Ascending aorta (tissue), 2 donors: Measurements from ENCODE around the gene FYB2. TPM values are rescaled to one million over a fixed set of nuclear protein-coding genes. Genes with fewer than 3 reads are reported as not detected.

ENCODE experiments used
- DNase-seq, 2 donors: peaks; one replicate each; pipeline ENCODE4 v3.0.0-alpha.2; 2019; ENCODE audit warnings: low spot score in 2 of 2
- H3K27ac ChIP-seq, 2 donors: fragments of 200-600 bp; sonication (generic); one replicate each; pipeline ENCODE4 v1.5.1; 2016 to 2017; ENCODE audit warnings: mild to moderate bottlenecking in 1 of 2
- H3K27me3 ChIP-seq: fragments of 200-600 bp; sonication (generic); one replicate; pipeline ENCODE4 v1.5.1; 2017
- H3K36me3 ChIP-seq, 2 donors: fragments of 200-600 bp; sonication (generic); one replicate each; pipeline ENCODE4 v1.5.1; 2016
- H3K4me1 ChIP-seq, 2 donors: fragments of 200-600 bp; sonication (generic); one replicate each; pipeline ENCODE4 v1.5.1; 2016 to 2017; ENCODE audit warnings: mild to moderate bottlenecking in 1 of 2
- H3K4me3 ChIP-seq, 2 donors: fragments of 200-600 bp; sonication (generic); one replicate each; pipeline ENCODE4 v1.5.1; 2016 to 2017; ENCODE audit warnings: mild to moderate bottlenecking in 1 of 2
- H3K9me3 ChIP-seq, 2 donors: fragments of 200-600 bp; sonication (generic); one replicate each; pipeline ENCODE4 v1.5.1; 2016
- CTCF ChIP-seq, 3 experiments: fragments of 200-600 bp in 2 of 3; fragments of 450-650 bp in 1 of 3; sonication (generic) in 2 of 3; IDR thresholded peaks; one replicate each; pipeline ENCODE4 v1.5.1; 2016 to 2019; ENCODE audit warnings: antibody characterized with exemption in 3 of 3, mild to moderate bottlenecking in 1 of 3, moderate library complexity in 1 of 3
- intact Hi-C: fragments of 100-400 bp; cut with DNase I; formaldehyde crosslinking; loops from one replicate; pipeline ENCODE4 v1.15.1; 2023
- total RNA-seq: library from RNA; depleted of rRNA; stranded (reverse); fragments of >200 nt; gene quantifications from one replicate; pipeline ENCODE4 v1.1.0, GENCODE V29; 2016

FYB2 gene
- total RNA-seq, 1 donor from 2014 or later, result not detected

DNA sequence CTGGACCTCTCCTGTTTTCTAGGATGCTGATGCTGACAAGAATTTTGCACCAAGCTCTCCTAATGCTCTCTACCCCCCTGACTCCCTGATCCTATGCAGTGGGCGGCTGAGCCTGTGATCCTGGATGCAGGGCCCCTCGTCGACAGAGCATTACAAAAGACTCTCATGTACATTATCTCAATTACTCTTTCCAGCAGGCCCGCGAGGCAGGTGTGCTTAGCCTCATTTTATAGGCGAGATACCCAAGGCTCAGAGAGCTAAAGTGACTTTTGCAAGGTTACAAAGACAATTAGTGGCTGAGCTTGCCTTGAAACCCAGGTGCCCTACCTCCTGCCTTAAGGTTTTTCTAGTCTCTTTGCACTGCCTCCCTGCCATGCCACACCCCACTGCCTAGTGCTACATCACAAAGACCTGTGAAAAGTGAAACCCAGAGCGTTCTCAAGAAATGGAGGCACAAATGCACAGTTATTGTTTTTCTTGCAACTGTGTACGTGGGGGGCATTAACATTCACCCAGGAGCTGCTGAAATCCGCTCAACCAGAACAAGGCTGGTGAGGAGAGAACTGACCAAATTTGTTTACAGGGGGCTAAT is 25.4 kb upstream of the FYB2 start:
- Histone ChIP-seq H3K4me1 (no peaks in the 10 kb centered on the region), H3K27me3 (no peaks in the 10 kb centered on the region), H3K9me3 (peaks cover 0 to 4% of the 10 kb centered on the region in 2 donors), H3K27ac (no peak overlapping the region), H3K4me3 (no peak overlapping the region), H3K36me3 (no peaks in the 10 kb centered on the region)
- DNase-seq, result no peak
- no peak for TF ChIP-seq CTCF (IDR thresholded peaks at IDR 0.05)
- intact Hi-C loops, result no loop called here

GRCh38 chr1:56843544-56843943 is 24.3 kb upstream of the FYB2 start:
- H3K4me1 ChIP-seq, result no peaks in the 10 kb centered on the region
- no peaks in the 10 kb centered on the region for H3K36me3 ChIP-seq
- no peaks in the 10 kb centered on the region for H3K27me3 ChIP-seq
- intact Hi-C loops, result no loop called here
- H3K27ac ChIP-seq, result no peak overlapping the region
- H3K9me3 ChIP-seq, result peaks cover 0 to 4% of the 10 kb centered on the region in 2 donors
- TF ChIP-seq CTCF (IDR thresholded peaks at IDR 0.05), result no peak
- no peak overlapping the region for H3K4me3 ChIP-seq
- no peak for DNase-seq

DNA sequence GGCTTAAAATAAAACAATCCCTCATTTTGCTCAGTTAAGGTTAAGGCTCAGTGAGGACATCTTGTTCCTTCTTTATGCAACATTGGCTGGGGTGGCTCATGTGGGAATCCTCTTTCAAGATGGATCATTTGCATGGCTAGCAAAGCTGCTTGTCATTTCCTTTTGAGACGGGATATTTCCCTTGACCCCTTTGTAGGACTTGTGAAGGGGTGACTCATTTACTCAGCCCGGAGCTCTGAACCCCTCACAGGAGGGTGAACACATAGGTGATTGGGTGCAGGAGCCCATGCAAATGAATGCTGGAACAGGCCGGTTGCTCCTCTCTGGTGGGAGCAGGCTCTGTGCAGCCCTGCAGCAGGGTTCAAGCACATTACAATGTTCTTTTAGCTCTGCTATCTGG is 19.6 kb upstream of the FYB2 start:
- peaks cover 0 to 4% of the 10 kb centered on the region in 2 donors for H3K9me3 ChIP-seq
- H3K4me1 ChIP-seq, result no peaks in the 10 kb centered on the region
- no peaks in the 10 kb centered on the region for H3K27me3 ChIP-seq
- no peak for TF ChIP-seq CTCF (IDR thresholded peaks at IDR 0.05)
- DNase-seq, result no peak
- intact Hi-C loops, result loop anchor here (10.0 kb wide), 1 partner anchor 1326 kb away; no protein-coding TSS in a partner anchor
- no peak overlapping the region for H3K4me3 ChIP-seq
- H3K27ac ChIP-seq, result no peak overlapping the region
- no peaks in the 10 kb centered on the region for H3K36me3 ChIP-seq

DNA sequence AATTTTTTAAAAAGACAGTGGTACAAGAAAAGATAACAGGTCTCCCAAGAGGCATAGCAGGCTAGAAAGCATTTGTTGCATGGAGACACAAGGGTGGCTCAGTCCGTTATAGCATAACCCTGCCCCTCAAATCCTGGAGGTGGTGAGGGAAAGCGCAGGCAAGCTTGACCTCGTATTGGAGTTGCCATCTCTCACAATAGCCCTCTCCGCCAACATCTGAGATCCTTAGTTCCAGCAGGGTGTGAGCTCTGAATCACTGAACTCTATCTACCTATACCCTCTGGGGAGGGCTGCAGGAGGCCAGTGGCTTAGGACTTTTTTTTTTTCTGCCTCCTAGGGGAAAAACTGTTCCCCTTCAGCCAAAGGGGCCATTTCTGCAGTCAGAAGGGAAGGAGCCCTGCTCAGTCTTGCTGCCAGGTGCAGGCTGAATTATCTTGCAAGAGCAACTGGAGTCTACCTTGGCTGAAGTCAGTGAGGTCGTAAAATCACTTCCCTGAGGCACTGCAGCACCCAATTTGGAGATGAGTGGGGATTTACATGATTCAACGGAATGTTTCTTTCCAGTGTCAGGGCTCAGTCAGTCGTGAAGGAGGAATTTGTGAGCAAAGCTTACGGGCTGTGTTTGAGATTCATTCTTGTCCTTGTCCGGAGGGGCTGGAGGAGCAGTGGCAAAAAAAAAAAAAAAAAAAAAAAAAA is 18.2 kb upstream of the FYB2 start:
- Histone ChIP-seq H3K27me3 (no peaks in the 10 kb centered on the region), H3K9me3 (peaks cover 0 to 4% of the 10 kb centered on the region in 2 donors), H3K4me3 (no peak overlapping the region), H3K36me3 (no peaks in the 10 kb centered on the region), H3K4me1 (no peaks in the 10 kb centered on the region), H3K27ac (no peak overlapping the region)
- TF ChIP-seq CTCF (IDR thresholded peaks at IDR 0.05), result no peak
- no peak for DNase-seq
- intact Hi-C loops, result loop anchor here (10.0 kb wide), 1 partner anchor 1327 kb away; no protein-coding TSS in a partner anchor

DNA sequence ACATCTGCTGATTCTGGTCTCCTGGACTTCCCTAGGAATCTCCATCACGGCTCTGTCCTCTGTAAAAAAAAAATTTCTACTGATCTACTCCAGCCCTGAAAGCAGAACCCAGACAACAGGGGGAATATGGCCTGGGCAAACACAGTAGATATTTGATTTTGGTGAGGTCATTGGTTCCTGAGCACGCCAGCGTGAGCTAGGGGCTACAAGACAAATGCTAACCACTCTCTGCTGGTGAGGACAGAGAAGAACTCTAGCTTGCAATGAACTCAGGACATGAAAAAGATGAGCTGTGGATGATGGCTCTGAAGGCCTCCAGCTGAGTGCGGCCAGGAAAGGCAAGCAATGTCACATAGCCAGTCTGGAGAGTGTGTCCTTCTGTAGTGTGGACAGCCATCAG is 17.2 kb upstream of the FYB2 start:
- H3K27me3 ChIP-seq, result no peaks in the 10 kb centered on the region
- H3K9me3 ChIP-seq, result peaks cover 0 to 4% of the 10 kb centered on the region in 2 donors
- no peak for DNase-seq
- H3K36me3 ChIP-seq, result no peaks in the 10 kb centered on the region
- no peaks in the 10 kb centered on the region for H3K4me1 ChIP-seq
- intact Hi-C loops, result loop anchor here (10.0 kb wide), 1 partner anchor 1328 kb away; no protein-coding TSS in a partner anchor
- no peak for TF ChIP-seq CTCF (IDR thresholded peaks at IDR 0.05)
- H3K27ac ChIP-seq, result no peak overlapping the region
- H3K4me3 ChIP-seq, result no peak overlapping the region
